HG03097 (cell line): Measurements from ENCODE around the gene NOP9.

Source experiments
- ATAC-seq: cut with Tn5 transposase; IDR thresholded peaks from one replicate; pipeline ENCODE4 v1.9.1; 2021; ENCODE audit not compliant: unreplicated experiment, low FRiP score

NOP9 gene

GRCh38 chr14:24307575-24308341 lies 8.1 kb downstream of the NOP9 start, which contains the start of gene CIDEB:
Gene CIDEB (minus strand): TSS chr14:24307977. CDS start chr14:24307858, 119 bp downstream.
- ATAC-seq = no peak

DNA sequence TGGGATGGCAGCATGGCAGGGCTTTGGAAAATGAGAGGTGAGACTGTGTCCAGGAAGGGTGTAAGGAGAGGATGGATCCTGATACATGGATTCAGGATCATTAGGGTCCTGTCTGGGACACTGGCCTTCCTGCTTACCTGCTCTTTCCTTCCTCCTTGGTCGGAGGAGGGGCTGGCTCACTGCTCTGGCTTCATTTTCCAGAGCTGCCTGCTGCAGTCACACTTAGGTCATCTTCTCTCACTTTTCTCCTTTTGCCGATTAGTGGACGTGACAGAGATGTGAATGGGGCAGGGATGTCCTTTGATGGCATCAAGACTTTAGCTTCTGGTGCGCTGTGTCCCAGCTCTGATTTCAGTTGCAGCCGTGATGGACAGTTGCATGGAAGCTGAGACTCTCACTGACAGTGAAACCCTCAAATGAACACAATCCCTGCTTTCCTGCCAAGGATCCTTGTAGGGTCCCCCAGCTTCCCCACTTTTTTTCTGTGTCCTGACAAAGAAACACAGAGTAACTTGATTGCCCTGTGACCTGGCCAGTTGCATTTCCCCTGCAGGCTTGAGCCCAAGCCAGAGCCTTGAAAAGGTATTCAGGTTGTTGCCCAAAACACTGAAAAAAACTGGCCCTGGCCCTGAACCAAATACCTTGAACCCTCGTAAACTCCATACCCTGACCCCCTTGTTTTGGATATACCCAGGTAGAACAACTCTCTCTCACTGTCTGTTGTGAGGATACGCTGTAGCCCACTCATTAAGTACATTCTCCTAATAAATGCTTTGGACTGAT lies 8.9 kb downstream of the NOP9 start:
- ATAC-seq = no peak

DNA sequence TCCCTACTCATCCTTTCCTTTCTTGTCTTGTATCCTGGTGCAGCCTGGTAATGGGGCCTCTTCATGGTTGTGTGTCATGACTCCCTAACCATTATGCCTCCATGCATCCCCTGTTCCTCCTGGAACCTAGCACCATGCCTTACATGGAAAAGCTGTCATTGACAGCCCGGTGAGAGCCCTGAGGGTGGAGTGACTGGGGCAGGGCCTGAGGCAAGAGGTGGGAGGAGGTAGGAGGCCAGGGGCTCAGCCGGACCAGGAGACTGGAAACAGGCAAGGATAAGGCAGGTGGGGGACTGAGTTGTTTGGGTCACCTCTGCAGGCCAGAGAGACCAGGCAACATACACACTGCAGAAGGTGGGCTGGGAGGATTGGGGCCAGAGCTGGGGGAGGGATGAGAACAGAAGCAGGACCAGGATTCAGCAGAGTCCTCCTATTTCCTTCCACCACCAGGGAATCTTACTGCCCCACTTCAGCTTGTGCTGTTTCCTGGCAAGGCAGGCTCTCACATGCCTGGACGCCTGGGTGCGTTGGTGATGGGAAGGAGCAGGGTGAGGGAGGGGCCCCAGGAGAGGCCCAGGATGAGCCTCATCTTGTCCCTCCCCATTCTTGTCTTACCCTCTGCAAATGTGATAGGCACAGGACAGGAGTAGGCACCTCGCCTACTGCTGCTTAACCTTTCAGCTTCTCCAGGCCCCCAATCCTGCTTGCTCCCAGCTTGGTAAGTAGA lies 10.1 kb downstream of the NOP9 start, which contains the start of gene LTB4R2:
LTB4R2 (plus strand) TSS at position 603 of the 727 bp plus-strand sequence. CDS start 525 bp downstream, outside the sequence.
- no peak for ATAC-seq

DNA sequence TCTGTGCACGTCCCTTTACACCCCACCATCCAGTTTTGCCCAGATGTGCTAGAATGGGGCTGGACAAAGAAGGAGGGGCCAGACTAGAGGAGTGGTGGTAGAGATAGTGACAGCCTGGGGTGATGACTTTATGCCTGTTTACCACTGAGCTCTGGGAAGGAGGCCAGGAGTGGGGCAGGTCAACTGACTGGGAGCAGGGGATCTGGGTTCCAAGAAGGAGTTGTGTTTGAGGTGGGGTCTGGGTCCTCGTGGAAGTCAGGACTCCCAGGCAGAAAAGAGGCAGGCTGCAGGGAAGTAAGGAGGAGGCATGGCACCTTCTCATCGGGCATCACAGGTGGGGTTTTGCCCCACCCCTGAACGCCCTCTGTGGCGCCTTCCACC lies 10.6 kb downstream of the NOP9 start:
- ATAC-seq = no peak

DNA sequence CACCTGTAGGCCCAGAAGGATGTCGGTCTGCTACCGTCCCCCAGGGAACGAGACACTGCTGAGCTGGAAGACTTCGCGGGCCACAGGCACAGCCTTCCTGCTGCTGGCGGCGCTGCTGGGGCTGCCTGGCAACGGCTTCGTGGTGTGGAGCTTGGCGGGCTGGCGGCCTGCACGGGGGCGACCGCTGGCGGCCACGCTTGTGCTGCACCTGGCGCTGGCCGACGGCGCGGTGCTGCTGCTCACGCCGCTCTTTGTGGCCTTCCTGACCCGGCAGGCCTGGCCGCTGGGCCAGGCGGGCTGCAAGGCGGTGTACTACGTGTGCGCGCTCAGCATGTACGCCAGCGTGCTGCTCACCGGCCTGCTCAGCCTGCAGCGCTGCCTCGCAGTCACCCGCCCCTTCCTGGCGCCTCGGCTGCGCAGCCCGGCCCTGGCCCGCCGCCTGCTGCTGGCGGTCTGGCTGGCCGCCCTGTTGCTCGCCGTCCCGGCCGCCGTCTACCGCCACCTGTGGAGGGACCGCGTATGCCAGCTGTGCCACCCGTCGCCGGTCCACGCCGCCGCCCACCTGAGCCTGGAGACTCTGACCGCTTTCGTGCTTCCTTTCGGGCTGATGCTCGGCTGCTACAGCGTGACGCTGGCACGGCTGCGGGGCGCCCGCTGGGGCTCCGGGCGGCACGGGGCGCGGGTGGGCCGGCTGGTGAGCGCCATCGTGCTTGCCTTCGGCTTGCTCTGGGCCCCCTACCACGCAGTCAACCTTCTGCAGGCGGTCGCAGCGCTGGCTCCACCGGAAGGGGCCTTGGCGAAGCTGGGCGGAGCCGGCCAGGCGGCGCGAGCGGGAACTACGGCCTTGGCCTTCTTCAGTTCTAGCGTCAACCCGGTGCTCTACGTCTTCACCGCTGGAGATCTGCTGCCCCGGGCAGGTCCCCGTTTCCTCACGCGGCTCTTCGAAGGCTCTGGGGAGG lies 11.3 kb downstream of the NOP9 start, which contains the start of gene LTB4R:
LTB4R (plus strand) TSS at position 857 of the 959 bp plus-strand sequence. CDS start 4,150 bp downstream, outside the sequence.
- ATAC-seq = peak; percentile 51

- ATAC-seq = no peak
Observed at GRCh38 chr14:24311837-24312615, 12.4 kb downstream of the NOP9 start.

DNA sequence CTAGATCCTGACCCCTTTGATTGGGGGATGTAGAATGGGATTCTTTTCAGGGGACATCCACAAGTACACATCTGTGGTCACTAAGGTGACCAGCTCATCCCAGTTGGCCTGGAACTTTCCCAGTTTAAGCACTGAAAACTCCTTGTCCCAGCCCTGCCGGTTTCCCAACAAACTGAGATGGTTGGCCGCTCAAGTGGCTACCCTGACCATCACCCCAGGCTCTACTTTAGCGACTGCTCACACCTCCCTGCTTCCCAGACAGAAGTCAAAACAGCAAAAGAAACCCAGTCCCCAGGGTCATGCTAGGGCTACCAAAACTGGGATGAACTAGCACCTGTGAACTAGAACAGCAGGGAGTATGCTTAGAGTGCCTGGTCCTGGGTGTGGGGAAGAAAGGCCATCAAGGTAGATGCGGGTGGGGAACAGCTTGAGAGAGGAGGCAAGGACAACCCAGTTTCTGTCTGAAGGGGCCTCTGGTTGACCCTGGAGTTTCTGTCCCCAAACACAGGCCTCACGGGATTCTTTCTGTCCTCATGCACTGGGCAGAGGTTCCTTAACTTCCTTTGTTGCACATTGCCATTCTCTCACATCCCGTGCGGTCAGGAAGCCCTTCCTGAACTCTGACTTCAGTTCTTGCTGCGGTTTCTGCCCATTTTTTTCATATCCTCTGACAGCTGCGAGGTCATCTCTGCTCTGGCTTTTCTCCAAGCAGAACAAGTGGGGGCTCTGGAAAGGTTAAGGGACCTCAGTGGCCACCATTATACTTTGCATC lies 13.3 kb downstream of the NOP9 start:
- no peak for ATAC-seq

GRCh38 chr14:24313913-24314312 lies 14.3 kb downstream of the NOP9 start:
- no peak for ATAC-seq

GRCh38 chr14:24314377-24315193 lies 14.9 kb downstream of the NOP9 start:
- no peak for ATAC-seq

- no peak for ATAC-seq
Observed at GRCh38 chr14:24315243-24315806, 15.7 kb downstream of the NOP9 start.

DNA sequence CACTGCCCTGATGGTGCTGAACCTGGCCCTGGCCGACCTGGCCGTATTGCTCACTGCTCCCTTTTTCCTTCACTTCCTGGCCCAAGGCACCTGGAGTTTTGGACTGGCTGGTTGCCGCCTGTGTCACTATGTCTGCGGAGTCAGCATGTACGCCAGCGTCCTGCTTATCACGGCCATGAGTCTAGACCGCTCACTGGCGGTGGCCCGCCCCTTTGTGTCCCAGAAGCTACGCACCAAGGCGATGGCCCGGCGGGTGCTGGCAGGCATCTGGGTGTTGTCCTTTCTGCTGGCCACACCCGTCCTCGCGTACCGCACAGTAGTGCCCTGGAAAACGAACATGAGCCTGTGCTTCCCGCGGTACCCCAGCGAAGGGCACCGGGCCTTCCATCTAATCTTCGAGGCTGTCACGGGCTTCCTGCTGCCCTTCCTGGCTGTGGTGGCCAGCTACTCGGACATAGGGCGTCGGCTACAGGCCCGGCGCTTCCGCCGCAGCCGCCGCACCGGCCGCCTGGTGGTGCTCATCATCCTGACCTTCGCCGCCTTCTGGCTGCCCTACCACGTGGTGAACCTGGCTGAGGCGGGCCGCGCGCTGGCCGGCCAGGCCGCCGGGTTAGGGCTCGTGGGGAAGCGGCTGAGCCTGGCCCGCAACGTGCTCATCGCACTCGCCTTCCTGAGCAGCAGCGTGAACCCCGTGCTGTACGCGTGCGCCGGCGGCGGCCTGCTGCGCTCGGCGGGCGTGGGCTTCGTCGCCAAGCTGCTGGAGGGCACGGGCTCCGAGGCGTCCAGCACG lies 16.4 kb downstream of the NOP9 start:
- no peak for ATAC-seq

DNA sequence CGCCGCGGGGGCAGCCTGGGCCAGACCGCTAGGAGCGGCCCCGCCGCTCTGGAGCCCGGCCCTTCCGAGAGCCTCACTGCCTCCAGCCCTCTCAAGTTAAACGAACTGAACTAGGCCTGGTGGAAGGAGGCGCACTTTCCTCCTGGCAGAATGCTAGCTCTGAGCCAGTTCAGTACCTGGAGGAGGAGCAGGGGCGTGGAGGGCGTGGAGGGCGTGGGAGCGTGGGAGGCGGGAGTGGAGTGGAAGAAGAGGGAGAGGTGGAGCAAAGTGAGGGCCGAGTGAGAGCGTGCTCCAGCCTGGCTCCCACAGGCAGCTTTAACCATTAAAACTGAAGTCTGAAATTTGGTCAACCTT lies 16.9 kb downstream of the NOP9 start:
- no peak for ATAC-seq

- ATAC-seq = no peak
Observed at GRCh38 chr14:24317141-24317928, 17.7 kb downstream of the NOP9 start.

DNA sequence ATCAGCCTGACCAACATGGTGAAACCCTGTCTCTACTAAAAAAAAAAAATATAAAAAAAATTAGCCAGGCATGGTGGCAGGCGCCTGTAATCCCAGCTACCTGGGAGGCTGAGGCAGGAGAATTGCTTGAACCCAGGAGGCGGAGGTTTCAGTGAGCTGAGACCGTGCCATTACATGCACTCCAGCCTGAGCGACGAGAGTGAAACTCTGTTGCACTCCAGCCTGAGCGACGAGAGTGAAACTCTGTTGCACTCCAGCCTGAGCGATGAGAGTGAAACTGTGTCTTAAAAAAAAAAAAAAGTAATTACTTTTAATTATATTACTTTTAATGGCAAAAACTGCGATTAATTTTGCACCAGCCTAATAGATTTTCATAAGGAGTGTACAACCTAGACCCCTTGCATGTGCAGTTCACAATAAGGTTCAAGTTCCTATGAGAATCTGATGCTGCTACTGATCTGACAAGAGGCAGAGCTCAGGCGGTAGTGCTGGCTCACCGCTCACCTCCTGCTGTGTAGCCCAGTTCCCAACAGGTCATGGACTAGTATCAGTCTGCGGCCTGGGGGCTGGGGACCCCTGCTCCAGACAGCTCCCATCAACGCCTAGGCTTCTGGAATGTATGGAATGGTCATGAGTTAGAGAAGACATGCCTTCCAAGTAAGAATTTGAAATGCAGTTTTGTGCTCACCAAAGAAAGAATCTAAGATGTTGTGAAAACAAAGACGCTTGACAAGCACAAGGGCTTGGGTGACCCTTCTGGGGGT lies 21.7 kb downstream of the NOP9 start:
- ATAC-seq = no peak

DNA sequence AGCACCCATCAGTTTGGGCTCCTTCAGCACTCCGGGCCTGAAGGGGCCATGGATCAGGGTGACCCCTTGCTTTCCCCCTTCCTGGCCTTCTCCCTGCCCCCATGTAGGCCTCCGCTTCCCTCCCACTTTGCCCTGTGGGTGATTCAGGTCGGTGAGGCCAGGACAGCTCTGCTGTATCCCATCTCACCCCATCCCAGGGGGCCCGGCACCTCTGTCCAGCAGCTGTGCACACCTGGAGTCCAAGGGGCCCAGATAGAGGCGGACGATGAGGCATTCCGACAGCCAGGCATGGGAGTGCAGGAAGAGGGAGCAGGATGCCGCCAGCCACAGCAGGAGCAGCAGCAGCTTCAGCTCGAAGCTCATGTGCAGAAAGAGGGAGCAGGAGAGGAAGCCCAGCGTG lies 23.0 kb downstream of the NOP9 start:
- ATAC-seq = no peak
